NCI-H69 (cell line): ENCODE results near the gene PPME1.
A peak's percentile ranks its signal among the peaks of the same experiment; 100 is the strongest.

ENCODE experiments used
- DNase-seq: peaks from one replicate; lab custom pipeline; 2025; lab: John Stamatoyannopoulos, UW

Gene PPME1

GRCh38 chr11:74226907-74227306, 55.8 kb downstream of the PPME1 start:
- no peak for DNase-seq

- DNase-seq, result no peak
Measured at GRCh38 chr11:74232311-74232950, 61.3 kb downstream of the PPME1 start.

- DNase-seq, result no peak
Measured at GRCh38 chr11:74233683-74234082, 62.6 kb downstream of the PPME1 start.

GRCh38 chr11:74235121-74235520, 64.0 kb downstream of the PPME1 start:
- DNase-seq, result no peak

GRCh38 chr11:74237541-74237940, 66.5 kb downstream of the PPME1 start:
- no peak for DNase-seq

DNA sequence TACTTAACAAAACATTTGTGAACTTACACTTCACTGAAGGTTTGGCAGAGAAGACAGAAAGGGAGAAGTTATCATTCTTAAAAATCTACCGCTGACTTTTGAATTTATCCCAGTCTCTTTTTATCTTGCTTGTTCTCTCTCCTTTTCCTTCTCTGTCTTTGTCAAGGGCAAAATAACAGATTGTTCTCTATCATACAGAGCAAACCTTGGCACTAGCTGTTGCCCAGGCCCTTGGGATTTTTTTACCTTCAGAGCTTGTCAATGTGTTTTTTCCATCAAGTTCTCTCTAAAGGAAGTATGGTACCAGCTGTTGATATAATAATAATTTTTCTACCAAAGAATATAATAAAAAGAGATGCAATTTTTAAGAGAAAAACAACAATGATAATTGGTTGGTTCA, 67.2 kb downstream of the PPME1 start:
- no peak for DNase-seq

- DNase-seq, result no peak
Measured at GRCh38 chr11:74248469-74248868, 77.4 kb downstream of the PPME1 start.

- DNase-seq, result no peak
Measured at GRCh38 chr11:74249496-74249895, 78.4 kb downstream of the PPME1 start.

GRCh38 chr11:74253361-74253760, 82.3 kb downstream of the PPME1 start:
- DNase-seq, result no peak

- peak; percentile 71 for DNase-seq
Measured at GRCh38 chr11:74255741-74256375, 84.8 kb downstream of the PPME1 start.

- DNase-seq, result no peak
Measured at GRCh38 chr11:74256378-74257133, 85.5 kb downstream of the PPME1 start.

DNA sequence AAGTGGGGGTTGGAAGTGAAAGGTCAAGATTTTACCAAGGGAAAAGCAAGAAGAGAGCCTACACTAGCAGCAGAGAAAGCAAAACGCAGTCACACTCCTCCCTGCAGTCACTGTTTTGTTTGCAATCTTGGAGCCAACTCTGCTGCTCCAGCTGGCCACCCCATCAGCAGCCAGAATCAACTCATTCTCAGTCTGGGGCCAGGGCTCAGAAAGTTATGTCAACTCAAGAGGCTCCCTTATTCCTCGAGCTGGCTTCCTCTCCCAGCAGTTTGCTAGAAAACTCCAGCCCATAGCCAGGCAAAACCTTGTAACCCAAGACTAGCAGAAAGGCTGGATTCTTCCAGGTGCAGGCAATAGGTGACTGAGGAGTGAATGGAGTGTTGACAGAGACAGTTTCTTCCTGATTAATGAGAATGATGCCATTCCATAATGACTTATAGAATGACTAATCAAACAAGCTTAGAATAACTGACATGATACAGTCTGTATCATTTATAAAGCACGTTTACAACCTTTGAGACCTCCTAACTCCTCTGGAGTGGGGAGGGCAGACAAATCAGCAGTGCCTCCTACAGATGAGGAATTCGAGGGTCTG, 87.0 kb downstream of the PPME1 start:
- peak; percentile 56 for DNase-seq

DNA sequence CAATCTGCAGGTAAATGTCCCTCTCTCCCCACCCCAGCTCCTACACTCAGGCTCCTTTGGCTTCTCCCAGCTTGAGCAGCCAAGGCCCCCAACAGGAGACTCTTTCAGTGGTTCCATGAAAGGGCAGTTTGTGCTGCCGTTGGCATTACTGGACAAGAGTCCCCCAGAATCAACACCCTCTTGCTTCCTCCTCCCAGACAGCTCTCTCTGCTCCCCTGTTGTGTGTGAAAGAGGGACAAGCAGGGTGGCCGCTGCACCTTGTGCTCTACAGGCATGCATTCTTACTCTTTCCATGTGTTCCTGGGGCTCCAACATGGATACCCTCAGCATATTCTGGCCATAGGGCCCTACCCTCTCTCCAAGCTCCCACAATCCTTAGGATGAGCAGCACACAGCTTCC, 91.6 kb downstream of the PPME1 start:
- DNase-seq, result no peak

DNA sequence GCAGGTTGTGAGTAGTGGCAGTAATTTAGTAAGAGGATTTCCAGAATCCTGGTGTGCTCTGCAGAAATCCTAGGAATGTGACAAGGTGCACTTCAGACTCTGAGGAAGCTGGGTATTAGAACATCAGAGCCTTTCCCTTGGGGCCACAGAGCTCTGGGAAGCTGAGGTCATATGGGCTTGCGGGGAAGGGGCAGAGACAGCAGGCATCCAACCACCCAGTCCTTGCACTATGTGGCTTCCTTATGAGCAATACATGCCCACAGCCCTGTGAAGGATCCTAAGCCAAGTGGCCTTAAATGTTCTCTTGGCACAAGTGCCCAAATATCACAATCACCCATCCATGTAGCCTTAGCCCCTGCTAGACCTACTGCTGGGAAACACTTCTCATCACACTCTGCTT, 94.2 kb downstream of the PPME1 start:
- no peak for DNase-seq

GRCh38 chr11:74267014-74267413, 95.9 kb downstream of the PPME1 start:
- DNase-seq, result no peak

DNA sequence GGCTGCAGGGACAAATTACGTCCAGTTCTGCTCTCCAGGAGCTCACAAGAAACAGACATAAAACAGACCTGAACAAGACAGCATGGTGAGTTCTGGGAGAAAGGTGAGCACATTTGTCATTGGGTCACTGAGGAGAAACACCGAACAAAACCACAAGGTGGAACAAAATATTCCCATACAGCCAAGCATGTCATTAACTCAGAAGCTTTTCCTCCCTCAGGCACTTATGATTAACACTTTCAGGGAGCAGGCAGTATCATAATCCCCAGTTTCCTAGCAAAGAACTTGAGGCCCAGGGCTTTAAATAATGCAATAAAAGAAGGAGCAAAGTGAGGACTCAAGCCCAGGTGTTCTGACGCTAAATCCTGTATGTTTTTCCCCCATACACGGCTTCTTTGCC, 97.4 kb downstream of the PPME1 start:
- DNase-seq, result peak; percentile 65

- DNase-seq, result no peak
Measured at GRCh38 chr11:74269161-74269811, 98.2 kb downstream of the PPME1 start.

- no peak for DNase-seq
Measured at GRCh38 chr11:74272276-74272675, 101.2 kb downstream of the PPME1 start.

GRCh38 chr11:74276581-74276980, 105.5 kb downstream of the PPME1 start:
- no peak for DNase-seq

DNA sequence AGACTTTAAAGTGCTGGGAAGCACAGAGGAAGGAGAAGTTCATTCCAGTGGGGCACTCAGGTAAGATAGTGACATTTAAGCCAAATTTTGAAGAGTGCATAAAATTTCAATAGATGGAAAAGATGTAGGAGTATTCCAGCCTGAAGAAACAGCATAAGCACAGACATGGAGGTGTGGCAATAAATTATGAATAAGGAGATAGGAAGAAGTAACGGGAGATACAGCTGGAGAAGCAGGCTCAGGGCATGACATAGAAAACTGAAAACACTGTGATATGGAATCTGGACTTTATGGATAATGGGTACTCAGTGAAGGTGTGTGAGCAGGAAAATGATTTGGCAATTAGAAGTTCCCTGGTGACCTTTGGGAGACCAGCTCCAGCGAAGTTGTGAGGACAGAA, 107.0 kb downstream of the PPME1 start:
- no peak for DNase-seq

DNA sequence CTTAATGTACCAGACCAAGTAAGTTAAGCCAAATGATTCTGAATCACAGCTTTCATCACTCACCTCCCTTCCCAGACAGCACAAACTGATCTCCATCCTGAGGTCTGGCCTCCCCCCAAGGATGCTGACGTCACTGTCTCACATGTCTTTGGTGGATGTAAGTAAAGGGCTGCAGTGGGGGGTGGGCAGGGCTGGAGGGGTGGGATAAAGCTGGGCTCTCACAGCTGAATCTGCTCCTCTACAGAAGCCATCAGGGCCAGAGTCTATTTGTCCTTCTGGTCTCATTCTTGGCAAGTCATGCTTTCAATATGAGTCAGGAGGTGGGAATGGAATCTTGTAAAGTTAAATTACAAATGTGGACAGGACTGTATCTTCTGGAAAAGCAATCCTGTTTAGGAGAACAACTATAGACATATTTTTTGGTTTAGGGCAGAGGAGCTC, 107.7 kb downstream of the PPME1 start:
- DNase-seq, result no peak

- no peak for DNase-seq
Measured at GRCh38 chr11:74279256-74279655, 108.2 kb downstream of the PPME1 start.
